ENCODE results near the gene HOXA3. TPM values are rescaled to one million over a fixed set of nuclear protein-coding genes. Genes with fewer than 3 reads are reported as not detected.

HOXA3 gene
- total and polyA plus RNA-seq, 2 experiments from 2014 or later = 0.83 to 4.1 TPM

DNA sequence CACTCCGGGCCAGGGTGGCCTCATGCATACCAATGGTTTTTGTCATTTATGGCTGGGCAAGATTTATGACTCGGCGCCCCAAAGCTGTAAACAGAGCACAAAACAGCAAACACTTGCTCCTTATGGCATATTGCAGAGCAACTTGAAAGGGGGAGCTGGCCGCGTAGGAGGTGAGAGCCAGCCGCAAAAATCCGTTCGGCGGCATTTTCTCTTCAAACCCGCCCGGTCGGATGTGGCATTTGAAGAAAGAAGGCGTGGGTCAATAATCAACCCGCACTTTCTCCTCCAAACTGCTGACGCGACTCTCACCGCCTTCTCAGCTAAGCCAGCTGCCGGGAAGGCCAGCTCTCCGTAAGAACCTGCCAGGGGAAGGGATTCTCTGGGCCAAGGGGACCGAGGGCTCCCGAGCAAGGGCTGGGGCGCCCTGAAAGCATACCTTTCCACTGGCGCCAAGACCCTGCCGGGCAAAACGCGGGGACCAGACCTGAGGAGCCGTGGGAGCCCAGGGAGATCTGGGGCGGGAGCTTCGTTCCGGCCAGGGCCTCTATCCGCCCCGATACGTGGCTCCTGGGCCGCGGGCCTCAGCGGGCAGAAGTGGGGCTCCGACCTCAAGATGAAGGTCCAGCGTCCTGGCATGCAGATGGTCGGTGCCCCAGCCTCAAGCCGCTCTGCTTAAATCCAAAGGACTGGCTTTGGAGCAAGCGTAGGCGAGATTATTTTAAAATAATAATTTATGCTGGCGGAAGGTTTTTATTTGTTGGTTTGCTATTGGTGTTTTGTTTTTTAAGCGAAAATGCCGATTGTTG lies 37.0 kb downstream of the HOXA3 start:
- peak; percentile 72 for DNase-seq (ENCODE audit: low spot score)
- Histone ChIP-seq H3K4me3 (peak overlapping the region; percentile 18), H3K27me3 (peaks cover 64% of the 10 kb centered on the region), H3K36me3 (replicated peaks; ENCODE audit: insufficient read depth, low read depth) (no peaks in the 10 kb centered on the region), H3K27ac (peak overlapping the region; percentile 75), H3K4me2 (peak overlapping the region; percentile 91), H3K79me2 (peaks cover 30% of the 10 kb centered on the region), H3K9me2 (replicated peaks; ENCODE audit: insufficient read depth) (no peaks in the 10 kb centered on the region), H3K9me3 (ENCODE audit: low read depth) (no peaks in the 10 kb centered on the region), H4K20me1 (ENCODE audit: insufficient read depth, poor library complexity, severe bottlenecking) (no peaks in the 10 kb centered on the region), H3K4me1 (ENCODE audit: insufficient read depth) (peaks cover 15% of the 10 kb centered on the region), H2AFZ (no peak overlapping the region)
- TF ChIP-seq EZH2 (IDR thresholded peaks at IDR 0.05; ENCODE audit: borderline replicate concordance) (peak; percentile 71), EZH2phosphoT487 (IDR thresholded peaks at IDR 0.05; ENCODE audit: low read depth, severe bottlenecking, unreplicated experiment) (no peak)
- TF ChIP-seq, protein P1, sequence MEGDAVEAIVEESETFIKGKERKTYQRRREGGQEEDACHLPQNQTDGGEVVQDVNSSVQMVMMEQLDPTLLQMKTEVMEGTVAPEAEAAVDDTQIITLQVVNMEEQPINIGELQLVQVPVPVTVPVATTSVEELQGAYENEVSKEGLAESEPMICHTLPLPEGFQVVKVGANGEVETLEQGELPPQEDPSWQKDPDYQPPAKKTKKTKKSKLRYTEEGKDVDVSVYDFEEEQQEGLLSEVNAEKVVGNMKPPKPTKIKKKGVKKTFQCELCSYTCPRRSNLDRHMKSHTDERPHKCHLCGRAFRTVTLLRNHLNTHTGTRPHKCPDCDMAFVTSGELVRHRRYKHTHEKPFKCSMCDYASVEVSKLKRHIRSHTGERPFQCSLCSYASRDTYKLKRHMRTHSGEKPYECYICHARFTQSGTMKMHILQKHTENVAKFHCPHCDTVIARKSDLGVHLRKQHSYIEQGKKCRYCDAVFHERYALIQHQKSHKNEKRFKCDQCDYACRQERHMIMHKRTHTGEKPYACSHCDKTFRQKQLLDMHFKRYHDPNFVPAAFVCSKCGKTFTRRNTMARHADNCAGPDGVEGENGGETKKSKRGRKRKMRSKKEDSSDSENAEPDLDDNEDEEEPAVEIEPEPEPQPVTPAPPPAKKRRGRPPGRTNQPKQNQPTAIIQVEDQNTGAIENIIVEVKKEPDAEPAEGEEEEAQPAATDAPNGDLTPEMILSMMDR (IDR thresholded peaks at IDR 0.05; ENCODE audit: poor library complexity) = no peak
- WGBS (ENCODE audit: low lambda C conversion rate, missing lambda C conversion rate) = 9% methylated on average over 45 of the region's 45 CpGs

DNA sequence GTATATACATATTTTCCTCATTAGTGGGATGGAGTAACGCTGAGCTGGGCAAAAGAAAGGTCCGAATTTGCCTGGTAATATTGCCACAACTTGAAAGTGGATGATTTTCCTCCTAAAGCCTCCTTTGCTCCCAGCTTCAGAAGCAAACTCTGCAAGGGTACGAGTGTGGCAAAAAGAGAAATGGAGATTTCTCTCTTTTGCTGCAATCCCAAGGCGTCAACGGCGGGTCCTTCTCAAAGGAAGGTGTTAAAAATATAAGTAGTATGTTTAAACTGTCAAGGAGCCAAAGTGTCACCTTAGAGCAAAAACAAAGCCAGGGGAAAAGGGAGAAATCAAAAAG lies 37.5 kb downstream of the HOXA3 start:
- H3K9me3 ChIP-seq (ENCODE audit: low read depth) = no peaks in the 10 kb centered on the region
- 32% methylated on average over 6 of the region's 6 CpGs for WGBS (ENCODE audit: low lambda C conversion rate, missing lambda C conversion rate)
- peaks cover 18% of the 10 kb centered on the region for H3K4me1 ChIP-seq (ENCODE audit: insufficient read depth)
- no peak overlapping the region for H3K4me3 ChIP-seq
- peaks cover 67% of the 10 kb centered on the region for H3K27me3 ChIP-seq
- H3K79me2 ChIP-seq = peaks cover 30% of the 10 kb centered on the region
- TF ChIP-seq, protein P1 (IDR thresholded peaks at IDR 0.05; ENCODE audit: poor library complexity) = no peak
- TF ChIP-seq EZH2 (IDR thresholded peaks at IDR 0.05; ENCODE audit: borderline replicate concordance) (no peak), EZH2phosphoT487 (IDR thresholded peaks at IDR 0.05; ENCODE audit: low read depth, severe bottlenecking, unreplicated experiment) (no peak)
- H3K36me3 ChIP-seq (replicated peaks; ENCODE audit: insufficient read depth, low read depth) = no peaks in the 10 kb centered on the region
- H4K20me1 ChIP-seq (ENCODE audit: insufficient read depth, poor library complexity, severe bottlenecking) = no peaks in the 10 kb centered on the region
- H3K4me2 ChIP-seq = peak overlapping the region; percentile 91
- H3K9me2 ChIP-seq (replicated peaks; ENCODE audit: insufficient read depth) = no peaks in the 10 kb centered on the region
- H2AFZ ChIP-seq = no peak overlapping the region
- peak overlapping the region; percentile 57 for H3K27ac ChIP-seq
- no peak for DNase-seq (ENCODE audit: low spot score)

DNA sequence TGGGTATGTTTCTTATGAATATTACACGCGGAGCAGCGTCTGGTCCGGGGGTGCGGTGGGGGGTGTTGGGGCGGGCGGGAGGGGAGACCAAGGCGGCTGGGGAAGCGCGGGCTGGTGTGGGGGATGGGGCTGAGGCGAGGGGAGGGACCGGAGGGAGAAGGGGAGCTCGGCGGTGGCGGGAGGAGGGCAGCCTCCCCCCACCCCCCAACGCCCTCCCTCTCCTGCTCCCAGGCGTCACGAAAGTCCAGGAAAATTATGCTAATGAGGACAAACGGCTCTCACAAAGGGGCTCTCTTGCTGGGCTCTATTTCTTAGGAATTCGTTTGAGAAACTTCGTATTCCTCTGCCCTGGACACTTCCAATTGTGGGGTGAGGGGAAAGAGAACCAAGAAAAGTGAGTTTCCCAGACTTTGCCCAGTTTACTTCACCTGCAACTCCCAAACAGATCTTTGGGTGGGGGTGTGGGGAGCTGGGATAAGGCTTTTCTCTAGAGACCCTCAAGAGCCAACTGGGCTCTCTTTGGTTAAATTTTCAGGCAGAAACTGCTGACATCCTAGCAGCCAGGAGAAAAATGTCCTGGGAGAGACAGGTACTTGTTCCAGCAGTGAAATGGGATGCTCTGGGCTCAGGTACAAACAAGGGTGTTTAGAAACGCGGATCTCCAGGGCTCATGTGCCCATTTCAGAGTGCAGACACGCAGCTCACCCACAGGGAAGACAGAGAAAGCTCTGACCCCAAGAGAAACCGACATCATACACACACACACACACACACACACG lies 38.2 kb downstream of the HOXA3 start:
- Histone ChIP-seq H3K79me2 (peaks cover 25% of the 10 kb centered on the region), H3K9me3 (ENCODE audit: low read depth) (no peaks in the 10 kb centered on the region), H3K4me3 (peak overlapping the region; percentile 5), H2AFZ (no peak overlapping the region), H3K4me2 (peak overlapping the region; percentile 91), H4K20me1 (ENCODE audit: insufficient read depth, poor library complexity, severe bottlenecking) (no peaks in the 10 kb centered on the region), H3K27ac (peak overlapping the region; percentile 80), H3K27me3 (peaks cover 73% of the 10 kb centered on the region), H3K9me2 (replicated peaks; ENCODE audit: insufficient read depth) (no peaks in the 10 kb centered on the region), H3K4me1 (ENCODE audit: insufficient read depth) (peaks cover 18% of the 10 kb centered on the region), H3K36me3 (replicated peaks; ENCODE audit: insufficient read depth, low read depth) (no peaks in the 10 kb centered on the region)
- DNase-seq (ENCODE audit: low spot score) = peak; percentile 55
- TF ChIP-seq EZH2phosphoT487 (IDR thresholded peaks at IDR 0.05; ENCODE audit: low read depth, severe bottlenecking, unreplicated experiment) = no peak
- TF ChIP-seq, protein P1 (IDR thresholded peaks at IDR 0.05; ENCODE audit: poor library complexity) = no peak
- TF ChIP-seq EZH2 (IDR thresholded peaks at IDR 0.05; ENCODE audit: borderline replicate concordance) = no peak
- 11% methylated on average over 8 of the region's 26 CpGs for WGBS (ENCODE audit: low lambda C conversion rate, missing lambda C conversion rate)

Data from hepatocyte (in vitro differentiated cells).